HCT116 (cell line): ENCODE measurements around the gene CDKN1C. TPM values are rescaled to one million over a fixed set of nuclear protein-coding genes. Genes with fewer than 3 reads are reported as not detected.

Source experiments
- ATAC-seq: fragments of 200-7000 bp; cut with Tn5 transposase; 2 replicates; pipeline ENCODE4 v1.9.1; 2020; ENCODE audit warnings: mild to moderate bottlenecking, moderate library complexity
- BruUV-seq: library from RNA; stranded (reverse); fragments of 400-500 nt; replicated peaks from 2 replicates; lab custom pipeline; 2021; lab: Mats Ljungman, UMichigan
- CTCF ChIA-PET: fragments of 300-600 bp; sonication (Branson Sonifier 250); formaldehyde crosslinking; loops from one replicate; lab custom pipeline; 2021; ENCODE audit warnings: antibody characterized with exemption; lab: Charles Lee
- POLR2A ChIA-PET: fragments of 300-600, 350-600 bp; sonication (Branson Sonifier 250); formaldehyde crosslinking; loops from one replicate; lab custom pipeline; 2021; ENCODE audit warnings: antibody characterized with exemption; lab: Charles Lee
- RAD21 ChIA-PET, 2 experiments: fragments of 300-600 bp; sonication (Branson Sonifier 250); formaldehyde crosslinking; loops; one replicate each; lab custom pipeline; 2023; ENCODE audit warnings: low total read pairs in 2 of 2; ENCODE audit not compliant: uncharacterized antibody in 2 of 2, unreplicated experiment in 2 of 2, low non-redundant PET in 1 of 2; lab: Charles Lee
- DNase-seq: peaks from one replicate; pipeline ENCODE4 v3.0.0-alpha.2; 2010; ENCODE audit warnings: low read depth, low spot score
- H2AFZ ChIP-seq: fragments of 200-600 bp; shearing (Covaris generic), sonication (generic); 2 replicates; pipeline ENCODE4 v1.6.1; 2017; ENCODE audit warnings: low read depth, mixed run types, mixed read lengths, antibody characterized with exemption, low read length; ENCODE audit not compliant: poor library complexity, severe bottlenecking
- H3K27ac ChIP-seq: 2 replicates; pipeline ENCODE4 v1.5.1; 2012; ENCODE audit warnings: low read depth, low read length
- H3K27me3 ChIP-seq: fragments of 200-600 bp; sonication (generic); 2 replicates; pipeline ENCODE4 v1.6.1; 2016; ENCODE audit warnings: mixed run types, low read length, mixed read lengths; ENCODE audit not compliant: insufficient read depth
- H3K36me3 ChIP-seq, 2 experiments: fragments of 200-500 bp in 1 of 2; fragments of 200-600 bp in 1 of 2; sonication (Bioruptor generic) in 1 of 2; sonication (generic) in 1 of 2; 2 replicates each; pipeline versions ENCODE4 v1.5.1 to v1.6.1; 2014 to 2016; ENCODE audit warnings: low read length in 2 of 2, inconsistent platforms in 1 of 2, mixed read lengths in 1 of 2, mixed run types in 1 of 2; ENCODE audit not compliant: insufficient read depth in 2 of 2, control insufficient read depth in 1 of 2
- H3K4me1 ChIP-seq, 2 experiments: fragments of 200-600 bp in 1 of 2; sonication (generic) in 1 of 2; 2 replicates each; pipeline versions ENCODE4 v1.5.1 to v1.6.1; 2012 to 2017; ENCODE audit warnings: low read length in 2 of 2, inconsistent platforms in 1 of 2, mild to moderate bottlenecking in 1 of 2, mixed read lengths in 1 of 2, mixed run types in 1 of 2, moderate library complexity in 1 of 2; ENCODE audit not compliant: insufficient read depth in 2 of 2, control insufficient read depth in 1 of 2
- H3K4me2 ChIP-seq: fragments of 200-600 bp; sonication (generic); 2 replicates; pipeline ENCODE4 v1.6.1; 2017; ENCODE audit warnings: mixed run types, low read length, mixed read lengths
- H3K4me3 ChIP-seq, 2 experiments: fragments of 200-600 bp in 1 of 2; sonication (generic) in 1 of 2; replicated peaks in 1 of 2; 2 replicates each; pipeline ENCODE4 v1.5.1; 2011 to 2016; ENCODE audit warnings: low read length in 2 of 2, control low read depth in 1 of 2, low read depth in 1 of 2, mild to moderate bottlenecking in 1 of 2, mixed read lengths in 1 of 2, mixed run types in 1 of 2
- H3K79me2 ChIP-seq: fragments of 200-600 bp; sonication (generic); 2 replicates; pipeline ENCODE4 v1.6.1; 2017; ENCODE audit warnings: mild to moderate bottlenecking, mixed run types, low read length, moderate library complexity, mixed read lengths; ENCODE audit not compliant: insufficient read depth
- H3K9ac ChIP-seq: fragments of 200-600 bp; sonication (generic); 2 replicates; pipeline ENCODE4 v1.6.1; 2016; ENCODE audit warnings: low read length, mixed read lengths
- H3K9me2 ChIP-seq: fragments of 200-600 bp; sonication (generic), shearing (Covaris generic); 2 replicates; pipeline ENCODE4 v1.6.1; 2017; ENCODE audit warnings: mixed run types, mild to moderate bottlenecking, moderate library complexity; ENCODE audit not compliant: insufficient read depth
- H3K9me3 ChIP-seq, 2 experiments: fragments of 200-500 bp in 1 of 2; fragments of 200-600 bp in 1 of 2; sonication (Bioruptor generic) in 1 of 2; sonication (generic) in 1 of 2; 2 replicates each; pipeline ENCODE4 v1.6.1; 2014 to 2017; ENCODE audit warnings: low read length in 2 of 2, mixed read lengths in 2 of 2, inconsistent platforms in 1 of 2, low read depth in 1 of 2, mild to moderate bottlenecking in 1 of 2, mixed run types in 1 of 2, moderate library complexity in 1 of 2; ENCODE audit not compliant: control insufficient read depth in 1 of 2, insufficient read depth in 1 of 2
- H4K20me1 ChIP-seq: fragments of 200-600 bp; sonication (generic), shearing (Covaris generic); 2 replicates; pipeline ENCODE4 v1.6.1; 2017; ENCODE audit warnings: mixed run types, mild to moderate bottlenecking, moderate library complexity; ENCODE audit not compliant: insufficient read depth
- CEBPB ChIP-seq: IDR thresholded peaks from 2 replicates; pipeline ENCODE4 v1.6.1; 2012; ENCODE audit warnings: low read depth
- POLR2AphosphoS5 ChIP-seq: IDR thresholded peaks from 2 replicates; pipeline ENCODE4 v1.6.1; 2011; ENCODE audit warnings: mild to moderate bottlenecking, low read depth, low read length, moderate library complexity
- REST ChIP-seq: IDR thresholded peaks from 2 replicates; pipeline ENCODE4 v1.6.1; 2012; ENCODE audit warnings: low read depth
- YY1 ChIP-seq: IDR thresholded peaks from 2 replicates; pipeline ENCODE4 v1.6.1; 2011; ENCODE audit warnings: low read length, low read depth, moderate library complexity, mild to moderate bottlenecking; ENCODE audit not compliant: insufficient replicate concordance; ENCODE audit errors: extremely low read depth
- intact Hi-C: fragments of 100-400 bp; cut with micrococcal nuclease; formaldehyde crosslinking; loops from 2 replicates; pipeline ENCODE4 v1.10.0; 2022
- total RNA-seq: library from RNA; stranded (reverse); gene quantifications from one replicate; pipeline ENCODE4 v1.2.1, GENCODE V29; 2021; ENCODE audit not compliant: unreplicated experiment

CDKN1C gene
- total RNA-seq, 1 experiment from 2014 or later, result 24.0 TPM

GRCh38 chr11:2893935-2894334 is 8.4 kb upstream of the CDKN1C start:
- ATAC-seq (no peak), DNase-seq (no peak)
- Histone ChIP-seq H3K27me3 (no peaks in the 10 kb centered on the region), H3K9ac (no peak overlapping the region), H3K79me2 (no peaks in the 10 kb centered on the region), H2AFZ (no peak overlapping the region), H3K9me2 (no peaks in the 10 kb centered on the region), H3K36me3 (no peaks in the 10 kb centered on the region), H3K27ac (no peak overlapping the region), H3K4me1 (peaks cover 41 to 61% of the 10 kb centered on the region in 2 experiments), H4K20me1 (no peaks in the 10 kb centered on the region), H3K4me2 (no peak overlapping the region), H3K9me3 (no peaks in the 10 kb centered on the region), H3K4me3 (no peak overlapping the region)
- intact Hi-C loops, result loop anchor here (2.0 kb wide), 1 partner anchor 37 kb away; no protein-coding TSS in a partner anchor
- ChIA-PET CTCF (interaction anchor here (13.7 kb wide), 1 partner anchor 361 kb away, joined by 337 read pairs; no protein-coding TSS in a partner anchor), RAD21 (interaction anchor here in 1 of 2 experiments (4.7 kb wide), 1 partner anchor 361 kb away, joined by 47 read pairs; no protein-coding TSS in a partner anchor), POLR2A (interaction anchor here (5.0 kb wide), 1 partner anchor 34 kb away, joined by 50 read pairs; the partner anchor contains the start of gene PHLDA2)
- TF ChIP-seq YY1 (no peak), POLR2AphosphoS5 (no peak), REST (no peak), CEBPB (no peak)
- no TSS peak for BruUV-seq
